Activated CD4-positive, alpha-beta T cell treated with anti-CD3 and anti-CD28 coated beads for 24 hours (primary cell): ENCODE measurements around the gene MAGT1.
A peak's percentile ranks its signal among the peaks of the same experiment; 100 is the strongest.
"Not testable (repeated sequence)": the region's sequence is repeated elsewhere in the genome, so short reads cannot be mapped to it uniquely, and the experiment has no call there.

Source experiments
- DNase-seq, 2 donors: peaks; one replicate each; pipeline ENCODE4 v3.0.0-alpha.2; 2020; ENCODE audit warnings: low read depth in 2 of 2

MAGT1 gene

GRCh38 chrX:77894921-77895886, at the start of gene MAGT1:
MAGT1 (minus strand) TSS chrX:77895435; CDS start chrX:77895410, 25 bp downstream.
- peak; percentile 68 to 73 for DNase-seq

GRCh38 chrX:77945031-77945430, 49.8 kb upstream of the MAGT1 start:
- DNase-seq, result not testable (repeated sequence)

- DNase-seq, result no peak
Observed at GRCh38 chrX:77938083-77938680, 42.9 kb upstream of the MAGT1 start.

- no peak for DNase-seq
Observed at GRCh38 chrX:77937291-77937690, 42.1 kb upstream of the MAGT1 start.

GRCh38 chrX:77936299-77936698, 41.1 kb upstream of the MAGT1 start:
- no peak for DNase-seq

GRCh38 chrX:77935886-77936285, 40.7 kb upstream of the MAGT1 start:
- DNase-seq, result no peak

GRCh38 chrX:77930581-77930980, 35.3 kb upstream of the MAGT1 start:
- DNase-seq, result no peak

GRCh38 chrX:77925764-77926163, 30.5 kb upstream of the MAGT1 start:
- DNase-seq, result no peak

- no peak for DNase-seq
Observed at GRCh38 chrX:77924320-77924859, 29.2 kb upstream of the MAGT1 start.

GRCh38 chrX:77922787-77923186, 27.6 kb upstream of the MAGT1 start:
- no peak for DNase-seq

GRCh38 chrX:77919370-77919769, 24.1 kb upstream of the MAGT1 start:
- DNase-seq, result not testable (repeated sequence)

- DNase-seq, result no peak
Observed at GRCh38 chrX:77918568-77918967, 23.3 kb upstream of the MAGT1 start.

GRCh38 chrX:77917294-77917933, 22.2 kb upstream of the MAGT1 start:
- DNase-seq, result no peak

GRCh38 chrX:77910108-77910840, 15.0 kb upstream of the MAGT1 start, which contains the start of gene ATP7A:
ATP7A (plus strand) TSS chrX:77910693; CDS start chrX:77971642, 60,949 bp downstream.
- DNase-seq, result peak; percentile 72 to 81

- no peak for DNase-seq
Observed at GRCh38 chrX:77901506-77901905, 6.3 kb upstream of the MAGT1 start.

- no peak for DNase-seq
Observed at GRCh38 chrX:77900688-77901087, 5.5 kb upstream of the MAGT1 start.

GRCh38 chrX:77899081-77899828, 4.0 kb upstream of the MAGT1 start, which contains the start of gene COX7B:
COX7B (plus strand) TSS chrX:77899468; CDS start chrX:77899554, 86 bp downstream.
- peak in 1 of 2 donors; percentile 60 for DNase-seq

GRCh38 chrX:77893713-77894112, 1.5 kb downstream of the MAGT1 start:
- no peak for DNase-seq

- DNase-seq, result no peak
Observed at GRCh38 chrX:77892887-77893286, 2.3 kb downstream of the MAGT1 start.

GRCh38 chrX:77881418-77881817, 13.8 kb downstream of the MAGT1 start:
- DNase-seq, result not testable (repeated sequence)
